HG03565 (cell line): ENCODE data around the gene IL12RB2.

ENCODE experiments used
- ATAC-seq: cut with Tn5 transposase; IDR thresholded peaks from one replicate; pipeline ENCODE4 v1.9.1; 2021; ENCODE audit warnings: mild to moderate bottlenecking, moderate library complexity; ENCODE audit not compliant: unreplicated experiment

The IL12RB2 gene

GRCh38 chr1:67347688-67348472 is 40.2 kb downstream of the IL12RB2 start:
- no peak for ATAC-seq

DNA sequence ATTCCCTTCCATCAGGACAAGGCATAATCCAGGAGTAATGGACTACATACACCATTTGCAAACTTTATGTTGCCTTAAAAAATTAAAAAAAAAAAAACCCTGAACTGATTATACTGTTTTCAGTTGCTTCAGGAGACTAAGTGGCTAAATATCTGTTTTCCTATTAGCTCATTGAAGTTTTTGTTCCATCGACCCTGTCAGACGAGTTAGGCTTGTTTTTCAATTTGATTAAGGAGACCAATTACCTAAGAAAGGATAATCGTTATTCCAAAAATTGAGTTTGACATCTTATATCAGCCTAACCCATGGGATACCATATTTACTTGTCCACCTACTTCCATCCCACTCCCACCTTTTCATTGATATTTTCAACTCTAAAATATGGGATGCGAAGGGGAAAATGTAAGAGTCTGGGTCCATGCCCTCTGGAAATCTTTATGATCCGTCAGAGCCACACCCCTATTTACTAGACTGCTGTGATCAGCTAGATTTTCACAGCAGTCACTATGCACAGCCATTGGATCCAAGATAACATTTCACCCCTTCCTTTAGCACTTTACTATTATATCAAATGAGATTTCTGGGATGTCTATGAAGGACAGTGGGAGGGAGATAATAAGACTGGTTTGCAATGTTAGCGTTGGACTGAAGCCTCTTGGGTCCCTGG is 41.0 kb downstream of the IL12RB2 start:
- ATAC-seq, result no peak

- peak; percentile 81 for ATAC-seq
These were observed 43.1 kb downstream of the IL12RB2 start for GRCh38 chr1:67350783-67351182.

DNA sequence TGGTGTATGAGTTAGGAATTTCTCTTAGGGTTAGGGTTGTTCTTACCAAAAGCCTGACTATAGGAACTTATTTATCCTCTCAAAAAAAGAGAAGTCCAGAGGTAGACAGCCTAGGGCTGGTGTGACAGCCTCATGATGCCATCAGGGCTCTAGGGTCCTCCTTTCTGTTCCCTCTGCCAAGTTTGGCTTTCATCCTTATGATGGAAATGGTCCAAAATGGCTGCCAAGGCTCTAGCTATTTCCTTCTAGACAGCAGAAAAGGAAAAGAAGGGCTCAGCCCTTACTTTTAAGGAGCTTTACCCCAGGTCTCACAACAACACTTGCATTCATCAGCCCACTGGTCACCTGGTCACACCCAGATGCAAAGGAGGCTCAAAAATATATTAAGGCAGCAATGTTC is 44.5 kb downstream of the IL12RB2 start:
- no peak for ATAC-seq

GRCh38 chr1:67355745-67356424 is 48.2 kb downstream of the IL12RB2 start:
- ATAC-seq, result no peak

GRCh38 chr1:67359592-67359991 is 51.9 kb downstream of the IL12RB2 start:
- no peak for ATAC-seq

DNA sequence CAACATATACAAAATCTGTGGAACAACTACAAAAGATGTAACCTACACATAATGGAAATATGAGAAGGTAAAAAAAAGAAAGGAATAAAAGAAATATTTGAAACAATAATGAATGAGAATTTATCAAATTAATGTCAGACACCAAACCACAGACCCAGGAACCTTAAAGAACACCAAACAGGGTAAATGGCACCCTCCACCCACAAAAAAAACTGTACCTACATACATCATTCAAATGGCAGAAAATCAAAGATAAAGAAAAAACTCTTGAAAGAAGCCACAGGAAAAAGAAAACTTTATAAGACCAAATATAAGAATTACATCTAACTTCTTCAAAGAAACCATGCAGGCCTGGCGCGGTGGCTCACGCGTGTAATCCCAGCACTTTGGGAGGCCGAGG is 54.0 kb downstream of the IL12RB2 start:
- ATAC-seq, result no peak

DNA sequence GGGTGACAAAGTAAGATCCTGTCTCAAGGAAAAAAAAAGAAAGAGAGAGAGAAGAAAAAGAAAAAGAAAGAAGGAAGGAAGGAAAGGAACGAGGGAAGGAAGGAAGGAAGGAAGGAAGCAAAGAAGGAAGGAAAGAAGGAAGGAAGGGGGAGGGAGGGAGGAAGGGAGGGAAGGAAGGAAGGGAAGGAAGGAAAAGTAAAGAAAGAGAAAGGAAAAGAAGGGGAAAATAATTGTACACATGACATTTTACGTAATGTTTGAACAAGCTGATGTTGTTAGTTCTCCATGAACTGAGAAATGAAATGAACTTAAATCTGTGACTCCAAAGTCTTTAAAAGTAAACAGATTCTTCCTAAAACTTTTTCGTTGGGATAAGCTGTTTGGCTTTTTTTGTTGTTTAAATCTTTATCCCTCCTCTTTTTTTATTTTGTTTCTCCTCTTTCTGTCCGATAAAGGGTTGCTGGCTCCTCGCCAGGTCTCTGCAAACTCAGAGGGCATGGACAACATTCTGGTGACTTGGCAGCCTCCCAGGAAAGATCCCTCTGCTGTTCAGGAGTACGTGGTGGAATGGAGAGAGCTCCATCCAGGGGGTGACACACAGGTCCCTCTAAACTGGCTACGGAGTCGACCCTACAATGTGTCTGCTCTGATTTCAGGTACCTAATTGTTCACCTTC is 59.8 kb downstream of the IL12RB2 start:
- no peak for ATAC-seq

DNA sequence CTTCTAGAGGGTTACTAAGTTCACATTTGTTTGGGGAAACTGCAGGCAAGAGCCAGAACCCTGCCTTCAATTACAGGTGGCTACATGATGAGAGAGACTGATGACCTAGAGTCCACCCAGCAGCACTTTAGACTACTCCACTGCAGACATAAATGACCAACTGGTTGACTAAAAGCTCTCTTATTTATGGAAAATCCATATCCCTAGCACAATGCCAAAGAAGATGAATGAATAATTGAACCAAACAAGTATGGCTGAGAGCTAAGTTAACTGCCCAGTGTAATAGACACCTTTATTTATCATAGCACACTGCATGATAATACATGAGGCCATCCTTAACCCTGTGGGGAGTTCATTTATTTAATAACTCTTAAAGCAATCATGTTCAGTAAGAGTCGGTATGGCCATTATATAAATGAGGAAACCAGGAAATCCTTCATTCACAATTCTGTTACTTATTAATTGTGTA is 60.4 kb downstream of the IL12RB2 start:
- ATAC-seq, result no peak

GRCh38 chr1:67371043-67371442 is 63.4 kb downstream of the IL12RB2 start:
- no peak for ATAC-seq

- ATAC-seq, result no peak
These were observed 64.0 kb downstream of the IL12RB2 start for GRCh38 chr1:67371681-67372080.

DNA sequence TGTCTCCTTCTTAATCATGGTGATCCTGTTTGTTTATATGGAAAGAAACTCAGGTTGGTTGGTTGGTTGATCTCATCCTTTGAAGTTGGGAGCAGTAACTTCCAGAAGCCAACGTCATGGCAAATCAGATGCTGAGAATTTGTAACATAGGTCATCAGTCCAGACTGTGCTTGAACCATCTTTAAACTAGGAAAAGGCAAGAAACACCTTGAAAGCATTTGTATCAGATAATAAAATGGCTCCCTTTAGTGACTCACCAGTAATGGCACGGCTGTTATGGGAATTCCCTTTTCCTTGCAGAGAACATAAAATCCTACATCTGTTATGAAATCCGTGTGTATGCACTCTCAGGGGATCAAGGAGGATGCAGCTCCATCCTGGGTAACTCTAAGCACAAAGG is 64.5 kb downstream of the IL12RB2 start:
- ATAC-seq, result no peak

- no peak for ATAC-seq
These were observed 65.2 kb downstream of the IL12RB2 start for GRCh38 chr1:67372898-67373297.

DNA sequence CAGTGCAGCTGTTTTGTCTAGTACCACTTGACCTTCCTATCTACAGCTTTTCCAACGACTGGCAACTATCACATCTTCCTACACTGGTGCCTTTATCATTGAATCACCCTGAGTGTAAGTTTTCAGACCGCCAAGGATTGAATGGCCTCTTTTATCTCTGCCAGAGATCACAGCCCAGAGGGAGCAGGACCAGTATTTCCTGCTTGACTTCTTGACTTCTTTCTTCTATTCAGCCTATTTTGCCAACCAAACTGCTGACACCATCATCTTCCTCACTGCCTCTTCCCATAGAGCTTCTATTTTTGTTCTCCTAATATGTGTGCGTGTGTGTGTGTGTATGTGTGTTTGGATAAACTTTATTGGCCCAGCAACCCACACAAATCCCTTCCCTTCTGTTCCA is 68.7 kb downstream of the IL12RB2 start:
- no peak for ATAC-seq

- ATAC-seq, result no peak
These were observed 69.6 kb downstream of the IL12RB2 start for GRCh38 chr1:67377253-67377652.

DNA sequence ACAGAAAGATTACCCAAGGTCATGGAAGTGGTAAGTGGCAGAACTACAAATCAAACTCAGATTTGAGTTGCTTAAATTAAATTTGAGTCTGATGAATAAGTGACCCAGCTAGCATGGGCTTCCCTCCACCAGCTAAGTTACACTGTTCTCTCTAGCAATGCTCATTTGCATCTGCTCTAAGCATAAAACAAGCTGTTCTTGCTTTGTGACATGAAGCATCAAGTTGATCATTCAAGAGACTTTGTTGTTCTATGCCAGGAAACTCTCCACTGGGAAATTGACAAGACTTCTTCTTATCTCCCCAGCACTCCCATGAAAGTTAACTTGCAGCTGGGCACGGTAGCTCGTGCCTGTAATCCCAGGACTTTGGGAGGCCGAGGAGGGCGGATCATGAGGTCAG is 73.5 kb downstream of the IL12RB2 start:
- ATAC-seq, result no peak

DNA sequence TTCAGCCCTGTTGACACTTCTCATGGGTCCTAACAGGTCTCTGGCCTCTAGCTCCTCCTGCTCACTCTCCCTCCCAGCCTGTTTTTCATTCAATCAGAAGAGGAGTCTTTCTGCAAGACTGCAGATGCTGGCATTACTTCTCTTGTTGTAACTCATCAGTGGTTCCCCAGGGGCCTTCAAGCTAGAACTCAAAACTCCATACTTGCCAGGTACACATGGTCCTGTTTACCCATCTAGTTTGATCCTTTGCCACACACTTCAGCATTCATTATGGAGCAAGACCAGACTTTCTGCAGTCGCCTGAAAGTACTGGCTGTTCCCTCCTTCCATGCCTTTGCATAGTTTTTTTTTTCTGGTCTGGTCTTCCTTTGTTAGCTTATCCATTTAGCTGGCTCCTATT is 74.6 kb downstream of the IL12RB2 start:
- ATAC-seq, result no peak

GRCh38 chr1:67383999-67384638 is 76.4 kb downstream of the IL12RB2 start:
- ATAC-seq, result no peak

DNA sequence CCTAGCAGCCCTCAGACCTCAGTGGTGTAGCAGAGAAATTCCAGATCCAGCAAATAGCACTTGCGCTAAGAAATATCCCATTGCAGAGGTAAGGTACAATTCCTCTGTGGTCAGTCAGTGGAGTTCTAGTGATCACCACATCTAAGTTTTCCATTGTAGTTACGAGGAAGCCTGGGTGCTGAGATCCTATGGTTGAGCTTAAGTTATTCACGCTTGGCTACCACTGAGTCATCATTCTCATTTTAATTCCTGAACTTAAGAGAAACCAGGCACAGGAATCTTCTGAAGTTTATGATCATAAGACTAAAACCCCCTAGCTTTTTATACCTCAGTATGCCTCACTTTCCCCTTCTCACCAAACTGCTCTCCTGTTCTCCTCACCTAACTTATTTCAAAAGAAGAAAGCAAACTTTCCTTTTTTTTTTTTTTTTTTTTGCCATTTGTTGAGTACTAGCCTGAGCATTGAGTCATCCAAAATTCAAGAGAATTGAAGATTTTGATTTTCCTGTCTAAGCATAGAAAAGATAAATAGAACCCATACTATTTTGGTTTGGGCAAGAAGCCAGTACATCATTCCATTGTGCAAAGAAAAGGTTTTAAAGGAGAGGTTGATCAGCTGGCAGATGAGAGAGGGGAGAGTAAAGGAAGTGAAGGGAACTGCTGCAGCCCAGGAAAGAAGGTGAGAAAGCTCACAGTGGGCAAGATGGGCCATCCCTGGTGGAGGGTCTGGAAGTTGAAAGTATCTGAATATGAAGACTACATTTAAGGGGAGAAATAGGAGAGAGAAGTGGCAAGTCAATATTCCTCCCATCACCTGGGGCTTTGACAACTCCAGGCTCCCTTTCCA is 82.6 kb downstream of the IL12RB2 start:
- no peak for ATAC-seq

DNA sequence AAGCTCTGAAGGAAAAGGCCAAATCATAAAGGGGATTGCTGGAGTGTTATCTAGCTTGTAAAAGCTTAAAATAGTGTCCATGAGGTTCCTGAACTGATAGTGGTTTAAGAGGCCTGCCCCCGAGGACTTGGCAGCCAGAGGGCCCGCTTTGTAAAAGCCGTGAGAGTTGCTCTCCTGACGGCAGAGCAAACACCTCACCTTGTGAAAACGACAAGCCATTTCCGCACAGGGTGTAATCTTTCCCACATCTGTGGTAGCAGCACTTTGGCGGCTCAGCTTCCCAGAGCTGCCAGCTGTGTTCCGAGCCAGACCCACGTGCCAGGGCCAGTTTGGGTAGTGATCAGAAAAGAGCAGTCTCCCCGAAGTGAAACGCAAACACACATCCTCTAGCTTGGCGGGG is 85.6 kb downstream of the IL12RB2 start:
- no peak for ATAC-seq
